GM18858 (cell line): Measurements from ENCODE around the gene ZSCAN20.

Experiments used
- ATAC-seq: cut with Tn5 transposase; IDR thresholded peaks from one replicate; pipeline ENCODE4 v1.9.1; 2021; ENCODE audit not compliant: unreplicated experiment

The ZSCAN20 gene

GRCh38 chr1:33472269-33472980 is at the start of gene ZSCAN20:
Gene ZSCAN20, plus strand, starts transcription at chr1:33472645. Its CDS starts 6,644 bp downstream, at chr1:33479289.
- ATAC-seq = peak; percentile 53

GRCh38 chr1:33424205-33424604 is 48.2 kb upstream of the ZSCAN20 start:
- no peak for ATAC-seq

GRCh38 chr1:33424610-33425009 is 47.8 kb upstream of the ZSCAN20 start:
- ATAC-seq = no peak

GRCh38 chr1:33425900-33426299 is 46.5 kb upstream of the ZSCAN20 start:
- no peak for ATAC-seq

GRCh38 chr1:33426916-33427315 is 45.5 kb upstream of the ZSCAN20 start:
- ATAC-seq = no peak

- ATAC-seq = no peak
Measured at GRCh38 chr1:33428661-33429060, 43.8 kb upstream of the ZSCAN20 start.

- no peak for ATAC-seq
Measured at GRCh38 chr1:33429332-33429731, 43.1 kb upstream of the ZSCAN20 start.

GRCh38 chr1:33429856-33430691 is 42.4 kb upstream of the ZSCAN20 start:
- ATAC-seq = no peak

GRCh38 chr1:33430692-33431593 is 41.5 kb upstream of the ZSCAN20 start, which contains the start of gene PHC2:
Gene PHC2, minus strand, starts transcription at chr1:33431095. Its CDS starts 55,556 bp downstream, at chr1:33375539.
- peak; percentile 73 for ATAC-seq

- ATAC-seq = no peak
Measured at GRCh38 chr1:33433509-33434362, 38.7 kb upstream of the ZSCAN20 start.

GRCh38 chr1:33434363-33434750 is 38.1 kb upstream of the ZSCAN20 start:
- no peak for ATAC-seq

- ATAC-seq = no peak
Measured at GRCh38 chr1:33435096-33435820, 37.2 kb upstream of the ZSCAN20 start.

GRCh38 chr1:33436557-33437285 is 35.7 kb upstream of the ZSCAN20 start:
- no peak for ATAC-seq

- no peak for ATAC-seq
Measured at GRCh38 chr1:33438364-33439160, 33.9 kb upstream of the ZSCAN20 start.

- ATAC-seq = no peak
Measured at GRCh38 chr1:33439662-33440061, 32.8 kb upstream of the ZSCAN20 start.

- ATAC-seq = no peak
Measured at GRCh38 chr1:33441088-33441745, 31.2 kb upstream of the ZSCAN20 start.

GRCh38 chr1:33442141-33442540 is 30.3 kb upstream of the ZSCAN20 start:
- no peak for ATAC-seq
